NCI-H345 treated with DMSO at 0.1 percent for 48 hours (cell line): ENCODE data around the gene HSBP1L1.
"Not testable (repeated sequence)": the region's sequence is repeated elsewhere in the genome, so short reads cannot be mapped to it uniquely, and the experiment has no call there.

ENCODE experiments used
- DNase-seq: peaks from one replicate; lab custom pipeline; 2025; ENCODE audit not compliant: unreplicated experiment; lab: John Stamatoyannopoulos, UW

HSBP1L1 gene

DNA sequence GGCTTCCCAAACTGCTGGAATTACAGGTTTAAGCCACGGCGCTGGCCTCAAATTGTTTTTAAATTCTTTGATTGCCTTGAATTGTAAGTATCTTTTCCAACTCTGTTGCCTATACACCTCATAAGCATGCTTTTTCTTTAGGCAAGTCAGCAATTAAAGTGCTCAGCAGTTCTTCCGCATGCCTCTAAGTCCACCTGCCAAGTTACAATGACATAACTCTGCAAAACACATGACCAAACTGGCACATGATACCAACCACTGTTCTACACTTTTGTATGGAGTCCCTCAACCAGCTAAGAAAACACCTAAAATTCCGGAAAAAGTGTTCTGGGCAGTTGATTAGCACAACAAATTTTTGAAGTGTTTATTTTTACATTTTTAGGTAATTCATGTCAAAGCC, 18.8 kb downstream of the HSBP1L1 start:
- no peak for DNase-seq

DNA sequence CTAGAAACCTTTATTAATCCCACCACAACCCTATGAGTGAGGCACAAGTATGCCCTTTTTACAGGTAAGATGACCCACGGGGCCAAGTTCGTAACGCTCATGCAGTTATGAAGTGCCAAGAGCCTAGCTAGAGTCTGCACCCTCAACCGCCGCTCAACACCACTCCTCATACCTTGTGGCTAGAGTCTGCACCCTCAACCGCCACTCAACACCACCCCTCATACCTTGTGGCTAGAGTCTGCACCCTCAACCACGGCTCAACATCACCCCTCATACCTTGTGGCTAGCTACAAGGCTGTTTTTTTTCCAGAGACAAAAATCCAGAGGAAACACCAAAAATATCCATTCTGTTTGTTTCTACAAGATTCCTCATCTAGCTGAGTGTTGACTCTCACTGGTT, 19.4 kb downstream of the HSBP1L1 start:
- DNase-seq, result no peak

DNA sequence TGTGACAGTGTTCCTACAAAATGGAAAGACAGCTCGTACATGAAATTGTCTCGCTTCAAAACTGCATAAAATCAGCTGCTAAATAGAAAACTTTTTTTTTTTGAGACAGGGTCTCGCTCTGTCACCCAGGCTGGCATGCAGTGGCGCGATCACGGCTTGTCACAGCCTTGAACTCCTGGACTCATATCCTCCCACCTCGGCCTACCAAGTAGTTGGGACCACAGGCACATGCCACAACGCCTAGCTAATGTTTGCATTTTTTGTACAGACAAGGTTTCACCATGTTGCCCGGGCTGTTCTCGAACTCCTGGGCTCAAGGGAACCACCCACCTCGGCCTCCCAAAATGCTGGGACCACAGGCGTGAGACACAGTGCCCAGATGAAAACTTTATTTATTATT, 20.7 kb downstream of the HSBP1L1 start:
- no peak for DNase-seq

DNA sequence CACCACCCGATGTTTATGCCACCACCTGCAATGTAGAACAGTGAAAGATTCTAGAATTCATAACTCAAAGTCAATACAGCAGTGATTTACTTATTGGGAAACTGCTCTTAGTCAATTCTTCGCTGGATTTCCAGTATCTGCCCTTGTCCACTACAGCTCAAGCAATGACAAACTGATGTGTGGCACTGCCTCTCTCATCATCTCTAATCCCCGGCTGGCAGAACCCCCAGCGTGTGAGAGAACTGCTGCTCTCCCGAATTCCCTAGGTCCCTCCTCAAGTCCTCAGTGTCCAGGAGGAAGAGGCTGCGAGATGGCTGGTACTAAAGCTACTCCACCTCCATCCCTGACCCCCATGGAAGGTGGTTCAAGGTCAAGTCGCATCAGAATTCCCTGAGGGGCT, 22.3 kb downstream of the HSBP1L1 start:
- no peak for DNase-seq

DNA sequence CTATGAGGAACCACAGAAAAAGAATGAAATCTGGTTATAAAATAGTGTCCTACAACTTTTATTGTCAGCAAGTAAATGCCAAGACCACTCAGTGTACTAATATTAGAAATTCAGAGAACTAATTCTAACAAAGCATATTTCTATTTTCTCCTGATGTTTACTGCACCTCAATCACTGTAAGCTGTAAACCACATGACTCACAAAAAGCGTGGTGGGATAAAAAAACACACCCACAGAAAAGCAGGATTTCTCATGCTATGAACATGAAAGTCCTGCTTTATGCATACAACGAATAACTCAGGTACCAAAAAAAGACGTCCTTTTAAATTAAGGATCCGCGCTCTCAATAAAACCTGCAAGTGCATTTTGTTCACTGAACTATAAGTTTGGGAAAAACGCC, 23.1 kb downstream of the HSBP1L1 start:
- DNase-seq, result no peak

DNA sequence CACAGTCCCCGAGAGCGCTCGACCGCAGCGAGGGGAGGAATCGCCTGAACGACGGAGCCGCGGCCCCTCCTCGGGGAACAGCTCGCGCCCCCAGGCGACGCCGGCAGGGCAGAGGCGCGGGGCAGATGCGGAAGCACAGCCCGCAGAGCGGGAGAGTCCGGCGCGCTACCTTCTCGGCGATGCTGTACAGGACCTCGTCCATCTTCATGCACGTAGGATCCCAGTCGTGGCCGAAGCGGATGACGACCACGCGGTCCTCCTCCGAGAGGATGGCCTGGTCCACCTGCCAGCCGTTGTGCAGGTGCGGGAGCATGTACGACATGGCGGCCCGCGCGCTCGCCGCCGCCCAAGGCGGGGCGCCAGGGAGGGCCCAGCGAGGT, 23.6 kb downstream of the HSBP1L1 start:
- DNase-seq, result peak; percentile 17

DNA sequence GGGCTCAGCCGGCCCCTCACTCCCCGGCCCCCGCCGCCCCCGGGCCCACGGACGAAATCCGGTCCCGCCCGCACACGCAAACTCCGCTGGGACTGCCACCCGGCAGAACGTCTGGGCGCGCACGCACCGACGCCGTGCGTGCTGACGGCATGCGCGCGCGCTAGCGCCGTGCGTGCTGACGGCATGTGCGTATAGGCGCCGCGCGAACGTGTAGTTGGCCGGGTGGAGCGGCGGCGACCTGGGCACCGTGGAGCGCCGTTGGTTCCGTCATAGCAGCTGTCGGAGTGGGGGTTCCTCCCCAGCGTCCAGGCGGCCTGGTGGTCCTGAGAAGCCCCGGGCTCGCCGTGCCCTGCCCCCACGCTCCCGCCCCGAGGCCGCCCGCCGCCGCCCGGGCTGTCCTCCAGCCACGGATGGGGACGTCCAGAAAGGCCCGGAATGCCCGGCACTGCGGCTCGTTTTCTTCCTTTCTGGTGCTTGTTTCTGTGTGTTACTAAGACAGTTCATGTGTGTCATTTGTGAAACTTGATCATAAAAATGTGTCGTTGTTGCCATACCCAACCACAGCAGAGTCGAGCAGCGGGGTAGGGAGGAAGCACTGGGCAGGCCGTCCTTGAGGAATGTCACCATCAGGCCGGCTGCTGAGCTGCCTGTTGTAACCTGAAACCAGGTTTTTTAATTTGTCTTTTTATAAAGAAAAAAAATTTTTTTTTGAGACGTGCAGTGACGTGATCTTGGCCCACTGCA, 24.2 kb downstream of the HSBP1L1 start, which contains the start of gene TXNL4A:
TXNL4A (minus strand) TSS at position 113 of the 744 bp plus-strand sequence. CDS start 171 bp downstream, outside the sequence.
- DNase-seq, result peak; percentile 60

DNA sequence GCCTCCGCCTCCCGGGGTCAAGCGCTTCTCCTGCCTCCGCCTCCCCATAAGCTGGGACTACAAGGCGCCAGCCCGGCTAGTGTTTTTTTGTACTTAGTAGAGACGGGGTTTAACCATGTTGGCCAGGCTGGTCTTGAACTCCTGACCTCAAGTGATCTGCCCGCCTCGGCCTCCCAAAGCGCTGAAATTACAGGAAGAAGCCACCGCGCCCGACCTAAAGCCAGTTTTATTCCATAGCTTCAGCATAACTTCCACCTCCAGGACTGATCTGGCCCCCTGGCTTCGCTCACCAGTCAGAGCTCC, 24.7 kb downstream of the HSBP1L1 start:
- DNase-seq, result no peak

DNA sequence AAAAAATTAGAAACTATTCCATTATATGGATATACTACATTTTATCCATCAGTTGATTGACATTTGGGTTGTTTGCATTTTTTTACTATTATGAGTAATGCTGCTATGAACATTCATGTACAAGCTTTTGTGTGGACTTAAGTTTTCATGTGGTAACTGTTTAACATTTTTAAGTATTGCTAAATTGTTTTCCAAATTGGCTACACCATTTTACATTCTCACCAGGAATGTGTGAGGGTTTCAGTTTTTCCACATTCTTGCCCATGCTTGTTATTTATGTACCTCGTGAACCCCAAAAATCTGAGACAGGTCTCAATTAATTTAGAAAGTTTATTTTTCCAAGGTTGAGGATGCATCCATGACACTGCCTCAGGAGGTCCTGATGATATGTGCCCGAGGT, 27.1 kb downstream of the HSBP1L1 start:
- no peak for DNase-seq

DNA sequence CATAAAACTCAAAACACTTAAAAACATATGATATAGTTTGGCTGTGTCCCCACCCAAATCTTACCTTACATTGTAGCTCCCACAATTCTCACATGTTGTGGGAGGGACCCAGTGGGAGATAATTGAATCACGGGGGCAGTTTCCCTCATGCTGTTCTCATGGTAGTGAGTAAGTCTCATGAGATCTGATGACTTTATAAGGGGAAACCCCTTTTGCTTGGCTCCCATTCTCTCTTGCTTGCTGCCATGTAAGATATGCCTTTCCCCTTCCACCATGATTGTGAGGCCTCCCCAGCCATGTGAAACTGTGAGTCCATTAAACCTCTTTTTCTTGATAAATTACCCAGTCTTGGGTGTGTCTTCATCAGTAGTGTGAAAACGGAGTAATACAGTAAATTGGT, 35.3 kb downstream of the HSBP1L1 start:
- DNase-seq, result not testable (repeated sequence)

DNA sequence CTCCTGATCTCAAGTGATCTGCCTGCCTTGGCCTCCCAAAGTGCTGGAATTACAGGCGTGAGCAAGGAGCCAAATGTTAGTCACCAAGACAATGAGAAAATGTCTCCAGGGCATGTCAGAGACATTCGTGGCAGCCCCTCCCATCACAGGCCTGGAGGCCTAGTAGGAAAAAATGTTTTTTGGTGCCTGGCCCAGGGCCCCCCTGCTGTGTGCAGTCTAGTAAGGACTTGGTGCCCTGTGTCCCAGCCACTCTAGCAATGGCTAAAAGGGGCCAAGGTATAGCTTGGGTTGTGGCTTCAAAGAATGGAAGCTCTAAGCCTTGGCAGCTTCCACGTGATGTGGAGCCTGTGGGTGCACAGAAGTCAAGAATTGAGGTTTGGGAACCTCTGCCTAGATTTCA, 36.4 kb downstream of the HSBP1L1 start:
- DNase-seq, result no peak

DNA sequence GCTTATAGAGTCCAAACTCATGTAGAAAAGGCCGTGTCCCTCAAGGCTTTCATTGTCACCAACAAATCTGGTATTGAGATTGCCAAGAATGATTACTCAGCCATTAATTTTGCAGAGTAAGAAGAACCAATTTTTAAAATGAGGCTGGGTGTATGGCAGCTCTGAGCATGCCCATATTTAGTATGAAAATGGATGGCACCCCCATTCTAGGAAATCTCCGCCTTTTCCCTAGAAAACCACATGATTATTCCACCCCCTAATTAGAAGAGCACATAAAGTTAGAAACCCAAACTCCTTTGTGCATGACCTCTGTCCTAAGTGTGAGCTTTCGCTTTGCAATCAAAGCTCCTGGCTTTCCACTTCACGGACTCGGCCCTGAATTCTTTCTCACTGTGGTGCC, 38.0 kb downstream of the HSBP1L1 start:
- DNase-seq, result no peak

DNA sequence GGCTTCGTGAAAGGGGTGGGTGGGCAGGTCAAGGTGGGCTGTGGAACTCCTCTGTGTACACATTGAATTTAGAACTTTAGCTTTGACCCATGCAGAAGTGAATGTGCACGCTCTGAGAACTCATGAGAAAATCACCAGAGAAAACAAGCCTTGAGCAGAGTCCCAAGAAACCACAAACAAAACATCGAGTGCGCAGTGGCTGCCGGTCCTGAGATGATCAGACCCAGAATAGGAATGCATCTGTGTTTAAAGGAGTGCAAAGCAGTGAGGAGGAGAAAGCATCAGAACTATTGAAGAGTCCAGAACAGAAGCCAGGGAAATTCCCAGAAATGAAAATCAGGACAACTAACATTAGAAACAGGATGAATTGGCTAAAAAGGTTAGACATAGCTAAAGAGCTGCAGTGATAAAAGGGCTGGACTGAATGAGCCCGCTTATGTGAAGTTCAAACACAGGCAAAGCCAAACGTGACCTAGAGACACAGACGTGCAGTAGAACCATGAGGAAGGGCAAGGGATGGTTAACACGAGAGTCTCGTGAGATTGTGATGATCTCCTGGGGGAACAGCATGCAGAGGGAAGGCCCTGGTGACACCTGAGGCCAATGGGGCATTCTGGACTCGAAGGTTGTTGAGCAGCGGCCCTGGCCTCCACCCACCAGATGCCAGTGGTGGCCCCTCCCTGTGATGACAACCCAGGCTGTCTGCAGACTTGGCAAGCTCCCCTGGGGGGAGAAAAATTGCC, 40.3 kb downstream of the HSBP1L1 start:
- no peak for DNase-seq

DNA sequence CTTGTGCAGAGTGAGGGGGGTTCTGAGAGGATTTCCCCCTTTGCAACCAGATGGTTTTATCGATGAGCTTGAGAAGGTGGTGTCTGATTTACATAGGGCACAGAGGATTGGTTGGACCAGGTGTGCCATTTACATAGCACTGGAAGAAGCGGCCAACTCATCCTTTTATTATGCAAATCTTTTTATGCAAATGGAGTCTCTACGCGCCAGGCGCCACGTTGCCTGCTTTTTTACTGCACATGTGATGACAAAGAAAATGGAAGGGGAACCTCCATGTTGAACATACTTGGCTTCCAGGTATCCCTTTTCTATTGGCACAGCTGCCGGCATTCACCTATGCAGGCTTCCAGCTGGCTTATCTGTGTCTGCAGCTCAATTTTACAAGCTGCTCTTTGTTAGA, 42.3 kb downstream of the HSBP1L1 start:
- no peak for DNase-seq

DNA sequence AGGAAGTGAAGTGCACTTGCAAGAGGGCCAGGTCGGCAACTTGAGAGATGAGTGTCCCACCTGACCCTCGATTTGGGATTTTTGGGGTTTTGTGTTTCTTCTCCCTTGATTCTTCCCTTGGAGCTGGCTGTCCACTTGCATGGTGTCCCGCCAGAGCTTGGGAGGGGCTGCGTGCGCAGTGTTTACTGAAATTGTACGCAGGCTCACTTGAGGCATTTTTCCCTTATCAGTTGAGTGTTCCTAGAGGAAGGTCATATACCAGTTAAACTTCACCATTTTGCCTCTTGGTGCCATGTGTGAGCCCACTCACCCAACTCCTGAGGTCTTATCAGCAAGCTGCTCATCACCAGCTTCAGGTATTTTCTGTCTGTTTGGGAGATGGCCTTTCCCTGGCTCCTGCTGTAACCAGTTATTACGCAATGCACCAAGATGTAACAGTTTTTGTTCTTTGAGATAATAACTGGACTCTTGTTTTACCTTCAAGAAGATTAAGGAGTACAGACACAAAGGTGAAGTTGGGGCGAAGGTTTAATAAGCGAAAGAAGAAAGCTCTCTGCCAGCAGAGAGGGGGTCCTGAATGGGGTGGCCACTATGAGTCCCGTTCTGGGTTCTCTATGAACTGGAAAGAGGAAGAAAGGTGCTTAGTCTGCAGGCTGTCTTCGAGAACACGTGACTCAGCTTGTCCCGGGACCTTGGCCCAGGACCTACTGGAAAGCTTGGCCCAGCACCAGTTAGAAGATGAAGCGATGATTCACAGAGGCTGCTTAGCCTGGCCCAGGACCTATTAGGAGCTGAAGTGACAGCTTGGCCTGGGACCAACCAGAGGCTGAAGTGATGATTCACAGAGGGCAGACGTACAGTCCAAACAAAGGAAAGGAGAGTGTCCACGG, 45.5 kb downstream of the HSBP1L1 start:
- DNase-seq, result no peak

DNA sequence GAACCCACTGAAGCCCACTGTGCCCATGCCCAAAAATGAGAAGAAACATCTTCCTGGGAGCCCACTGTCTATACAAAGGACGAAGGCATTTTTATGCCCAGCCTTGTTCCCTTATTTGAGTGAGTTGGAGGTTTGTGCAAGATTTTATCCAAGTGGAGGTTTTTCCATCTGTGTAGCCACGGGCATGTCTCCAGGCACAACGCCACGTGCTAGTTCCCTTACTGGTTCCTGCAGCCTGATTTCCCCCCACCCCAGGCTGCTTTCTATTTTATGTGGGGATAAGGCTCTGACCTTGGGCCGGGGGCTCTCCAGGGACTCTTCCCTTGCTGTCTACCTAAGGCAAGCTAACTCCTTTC, 46.1 kb downstream of the HSBP1L1 start:
- DNase-seq, result no peak

DNA sequence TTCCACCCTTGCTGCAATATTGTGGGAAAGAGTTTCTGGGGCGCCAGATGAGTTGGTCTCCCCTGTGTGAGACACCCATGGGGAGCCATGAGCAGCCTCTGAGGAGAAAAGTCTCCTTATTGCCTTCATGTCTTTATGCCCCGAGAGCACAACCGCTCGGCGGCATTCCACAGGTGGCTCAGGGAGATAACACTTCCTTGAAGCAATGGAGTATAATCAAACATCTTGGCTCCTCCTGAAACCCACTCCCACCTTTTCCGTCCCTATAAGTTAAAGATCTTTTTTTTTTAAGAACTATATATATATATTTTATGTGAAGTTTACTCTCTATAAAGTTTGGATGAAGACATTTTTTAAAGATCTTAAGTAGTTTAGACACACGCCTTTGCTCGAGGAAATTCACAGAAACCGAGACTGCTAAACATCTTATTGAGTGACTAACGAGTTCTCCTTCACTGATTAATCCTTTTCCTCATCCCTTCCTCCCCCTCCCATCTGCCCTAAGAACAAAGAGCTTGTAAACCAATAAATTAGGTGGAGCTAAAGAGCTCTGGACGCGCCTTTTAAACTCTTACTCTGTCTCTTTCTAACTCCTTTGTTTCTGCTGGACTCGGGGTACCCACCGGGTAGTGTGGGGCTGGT, 47.2 kb downstream of the HSBP1L1 start:
- not testable (repeated sequence) for DNase-seq

DNA sequence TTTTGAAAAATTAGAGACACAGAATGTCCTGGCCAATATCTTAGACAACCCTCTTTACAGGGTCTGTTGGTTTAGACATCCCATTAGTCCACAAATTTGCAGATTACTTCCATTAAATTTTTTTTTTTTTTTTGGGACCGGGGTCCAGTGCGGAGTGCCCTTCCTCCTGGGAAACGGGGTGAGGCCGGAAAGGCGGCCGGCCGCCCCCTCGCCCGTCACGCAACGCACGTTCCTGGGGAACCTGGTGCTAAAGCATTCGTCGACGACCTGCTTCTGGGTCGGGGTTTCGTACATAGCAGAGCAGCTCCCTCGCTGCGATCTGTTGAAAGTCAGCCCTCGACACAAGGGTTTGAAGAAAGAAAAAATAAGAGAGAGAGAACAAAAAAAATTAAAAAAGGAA, 48.3 kb downstream of the HSBP1L1 start:
- DNase-seq, result no peak
